HL-60/S4 treated with retinoic acid at 250 ng/mL for 4 days and 3 days (cell line): ENCODE results near the gene TPSD1.
"Not testable (repeated sequence)": the region's sequence is repeated elsewhere in the genome, so short reads cannot be mapped to it uniquely, and the experiment has no call there.

ENCODE experiments used
- in situ Hi-C: fragments of 300-500 bp; cut with MboI; formaldehyde crosslinking; loops from 2 replicates; pipeline ENCODE4 v1.7.0; 2022; ENCODE audit warnings: low sequenced_read_pairs

Gene TPSD1

GRCh38 chr16:1255276-1256122 is at the start of gene TPSD1:
Gene TPSD1 (plus strand): TSS chr16:1256069. CDS start chr16:1256281, 212 bp downstream.
- in situ Hi-C loops: not testable (repeated sequence)

- in situ Hi-C loops: no loop called here
Measured at GRCh38 chr16:1206326-1206725, 49.5 kb upstream of the TPSD1 start.

GRCh38 chr16:1206786-1207185 is 49.1 kb upstream of the TPSD1 start:
- in situ Hi-C loops: no loop called here

- in situ Hi-C loops: no loop called here
Measured at GRCh38 chr16:1208239-1208830, 47.5 kb upstream of the TPSD1 start.

GRCh38 chr16:1209081-1209480 is 46.8 kb upstream of the TPSD1 start:
- in situ Hi-C loops: no loop called here

GRCh38 chr16:1210461-1210860 is 45.4 kb upstream of the TPSD1 start:
- in situ Hi-C loops: no loop called here

GRCh38 chr16:1211451-1212268 is 44.2 kb upstream of the TPSD1 start:
- in situ Hi-C loops: no loop called here

- in situ Hi-C loops: no loop called here
Measured at GRCh38 chr16:1212616-1213194, 43.2 kb upstream of the TPSD1 start.

GRCh38 chr16:1213231-1213630 is 42.6 kb upstream of the TPSD1 start:
- in situ Hi-C loops: no loop called here

- in situ Hi-C loops: no loop called here
Measured at GRCh38 chr16:1213796-1214372, 42.0 kb upstream of the TPSD1 start.

GRCh38 chr16:1214719-1215118 is 41.1 kb upstream of the TPSD1 start:
- in situ Hi-C loops: no loop called here

GRCh38 chr16:1215574-1216295 is 40.1 kb upstream of the TPSD1 start:
- in situ Hi-C loops: no loop called here

GRCh38 chr16:1216296-1216619 is 39.6 kb upstream of the TPSD1 start:
- in situ Hi-C loops: no loop called here

- in situ Hi-C loops: no loop called here
Measured at GRCh38 chr16:1216681-1217400, 39.0 kb upstream of the TPSD1 start.

- in situ Hi-C loops: no loop called here
Measured at GRCh38 chr16:1217526-1217925, 38.3 kb upstream of the TPSD1 start.

- in situ Hi-C loops: no loop called here
Measured at GRCh38 chr16:1218061-1218929, 37.6 kb upstream of the TPSD1 start.

- in situ Hi-C loops: no loop called here
Measured at GRCh38 chr16:1218930-1219611, 36.8 kb upstream of the TPSD1 start.

- in situ Hi-C loops: no loop called here
Measured at GRCh38 chr16:1220098-1220728, 35.7 kb upstream of the TPSD1 start.
